NCI-H1092 treated with DMSO at 0.1 percent for 48 hours (cell line): ENCODE data around the gene MAST4.

ENCODE experiments used
- DNase-seq: peaks from one replicate; lab custom pipeline; 2025; lab: John Stamatoyannopoulos, UW

The MAST4 gene

GRCh38 chr5:66603881-66604280, 7.7 kb downstream of the MAST4 start:
- no peak for DNase-seq

GRCh38 chr5:66606713-66607112, 10.5 kb downstream of the MAST4 start:
- no peak for DNase-seq

GRCh38 chr5:66608501-66608900, 12.3 kb downstream of the MAST4 start:
- no peak for DNase-seq

GRCh38 chr5:66609615-66610014, 13.4 kb downstream of the MAST4 start:
- DNase-seq, result no peak

- no peak for DNase-seq
Observed at GRCh38 chr5:66612226-66612625, 16.0 kb downstream of the MAST4 start.

GRCh38 chr5:66615136-66615535, 18.9 kb downstream of the MAST4 start:
- no peak for DNase-seq

- no peak for DNase-seq
Observed at GRCh38 chr5:66615894-66616293, 19.7 kb downstream of the MAST4 start.

GRCh38 chr5:66616520-66617225, 20.5 kb downstream of the MAST4 start:
- DNase-seq, result no peak

- DNase-seq, result no peak
Observed at GRCh38 chr5:66617226-66617861, 21.2 kb downstream of the MAST4 start.

GRCh38 chr5:66617991-66618768, 22.0 kb downstream of the MAST4 start:
- DNase-seq, result no peak

GRCh38 chr5:66620711-66621110, 24.5 kb downstream of the MAST4 start:
- DNase-seq, result no peak

- no peak for DNase-seq
Observed at GRCh38 chr5:66621146-66621545, 25.0 kb downstream of the MAST4 start.

GRCh38 chr5:66621736-66622135, 25.5 kb downstream of the MAST4 start:
- DNase-seq, result no peak

- DNase-seq, result no peak
Observed at GRCh38 chr5:66628561-66628960, 32.4 kb downstream of the MAST4 start.

- no peak for DNase-seq
Observed at GRCh38 chr5:66629446-66629845, 33.3 kb downstream of the MAST4 start.

GRCh38 chr5:66633754-66634153, 37.6 kb downstream of the MAST4 start:
- peak; percentile 40 for DNase-seq

- DNase-seq, result no peak
Observed at GRCh38 chr5:66634601-66635000, 38.4 kb downstream of the MAST4 start.

- no peak for DNase-seq
Observed at GRCh38 chr5:66637994-66638393, 41.8 kb downstream of the MAST4 start.

GRCh38 chr5:66639037-66639436, 42.8 kb downstream of the MAST4 start:
- DNase-seq, result no peak

GRCh38 chr5:66642538-66642937, 46.3 kb downstream of the MAST4 start:
- DNase-seq, result peak; percentile 53

GRCh38 chr5:66643387-66643786, 47.2 kb downstream of the MAST4 start:
- peak; percentile 66 for DNase-seq

- no peak for DNase-seq
Observed at GRCh38 chr5:66644111-66644510, 47.9 kb downstream of the MAST4 start.

- no peak for DNase-seq
Observed at GRCh38 chr5:66645039-66645438, 48.8 kb downstream of the MAST4 start.
